ENCODE results near the gene EFR3B. TPM values are rescaled to one million over a fixed set of nuclear protein-coding genes. Genes with fewer than 3 reads are reported as not detected.

The EFR3B gene
- total RNA-seq, 1 donor from 2014 or later, result 15.4 TPM

- Mint-ChIP-seq H3K27me3 (ENCODE audit: low read depth) (no peaks in the 10 kb centered on the region), H3K36me3 (peaks cover 2% of the 10 kb centered on the region), H3K27ac (peak overlapping the region; percentile 37), H3K4me3 (no peak overlapping the region), H3K9me3 (no peaks in the 10 kb centered on the region), H3K4me1 (peaks cover 13% of the 10 kb centered on the region)
- no peak for TF ChIP-seq CTCF (IDR thresholded peaks at IDR 0.05; ENCODE audit: unreplicated experiment)
- DNase-seq (ENCODE audit: low spot score in 2 of 2, unreplicated experiment in 2 of 2), result no peak
Observed at GRCh38 chr2:25056098-25056821, 14.4 kb downstream of the EFR3B start.

- no peak overlapping the region for H3K27ac Mint-ChIP-seq
- no peak overlapping the region for H3K4me3 Mint-ChIP-seq
Observed at GRCh38 chr2:25062511-25062917, 20.6 kb downstream of the EFR3B start.

GRCh38 chr2:25063876-25064660, 22.2 kb downstream of the EFR3B start:
- no peak overlapping the region for H3K27ac Mint-ChIP-seq
- H3K9me3 Mint-ChIP-seq, result peaks cover 6% of the 10 kb centered on the region
- no peak overlapping the region for H3K4me3 Mint-ChIP-seq
- peaks cover 13% of the 10 kb centered on the region for H3K4me1 Mint-ChIP-seq
- H3K36me3 Mint-ChIP-seq, result peaks cover 6% of the 10 kb centered on the region
- no peak for TF ChIP-seq CTCF (IDR thresholded peaks at IDR 0.05; ENCODE audit: unreplicated experiment)
- no peaks in the 10 kb centered on the region for H3K27me3 Mint-ChIP-seq (ENCODE audit: low read depth)
- DNase-seq (ENCODE audit: low spot score in 2 of 2, unreplicated experiment in 2 of 2), result no peak

More at GRCh38 chr2:25062511-25062917, 20.6 kb downstream of the EFR3B start:
- no peaks in the 10 kb centered on the region for H3K27me3 Mint-ChIP-seq (ENCODE audit: low read depth)
- no peak for DNase-seq (ENCODE audit: low spot score in 2 of 2, unreplicated experiment in 2 of 2)
- peaks cover 5% of the 10 kb centered on the region for H3K4me1 Mint-ChIP-seq
- TF ChIP-seq CTCF (IDR thresholded peaks at IDR 0.05; ENCODE audit: unreplicated experiment), result no peak
- H3K9me3 Mint-ChIP-seq, result peaks cover 6% of the 10 kb centered on the region
- peaks cover 6% of the 10 kb centered on the region for H3K36me3 Mint-ChIP-seq

GRCh38 chr2:25065768-25066167, 23.9 kb downstream of the EFR3B start:
- H3K4me3 Mint-ChIP-seq, result no peak overlapping the region
- H3K27me3 Mint-ChIP-seq (ENCODE audit: low read depth), result no peaks in the 10 kb centered on the region
- H3K9me3 Mint-ChIP-seq, result peaks cover 6% of the 10 kb centered on the region
- H3K36me3 Mint-ChIP-seq, result peaks cover 4% of the 10 kb centered on the region
- DNase-seq (ENCODE audit: low spot score in 2 of 2, unreplicated experiment in 2 of 2), result no peak
- TF ChIP-seq CTCF (IDR thresholded peaks at IDR 0.05; ENCODE audit: unreplicated experiment), result no peak
- H3K27ac Mint-ChIP-seq, result no peak overlapping the region
- peaks cover 13% of the 10 kb centered on the region for H3K4me1 Mint-ChIP-seq

- DNase-seq (ENCODE audit: low spot score in 2 of 2, unreplicated experiment in 2 of 2), result no peak
- Mint-ChIP-seq H3K36me3 (peaks cover 4% of the 10 kb centered on the region), H3K9me3 (peaks cover 6% of the 10 kb centered on the region), H3K27ac (no peak overlapping the region), H3K27me3 (ENCODE audit: low read depth) (no peaks in the 10 kb centered on the region), H3K4me3 (no peak overlapping the region), H3K4me1 (peaks cover 13% of the 10 kb centered on the region)
- no peak for TF ChIP-seq CTCF (IDR thresholded peaks at IDR 0.05; ENCODE audit: unreplicated experiment)
Observed at GRCh38 chr2:25066455-25066854, 24.6 kb downstream of the EFR3B start.

Measured in mesothelial cell of epicardium (in vitro differentiated cells).